HG03342 (cell line): ENCODE results near the gene HNRNPD.
A peak's percentile ranks its signal among the peaks of the same experiment; 100 is the strongest.
"Not testable (repeated sequence)": the region's sequence is repeated elsewhere in the genome, so short reads cannot be mapped to it uniquely, and the experiment has no call there.

Experiments
- ATAC-seq: cut with Tn5 transposase; IDR thresholded peaks from one replicate; pipeline ENCODE4 v1.9.1; 2021; ENCODE audit warnings: mild to moderate bottlenecking, moderate library complexity; ENCODE audit not compliant: unreplicated experiment

Gene HNRNPD

DNA sequence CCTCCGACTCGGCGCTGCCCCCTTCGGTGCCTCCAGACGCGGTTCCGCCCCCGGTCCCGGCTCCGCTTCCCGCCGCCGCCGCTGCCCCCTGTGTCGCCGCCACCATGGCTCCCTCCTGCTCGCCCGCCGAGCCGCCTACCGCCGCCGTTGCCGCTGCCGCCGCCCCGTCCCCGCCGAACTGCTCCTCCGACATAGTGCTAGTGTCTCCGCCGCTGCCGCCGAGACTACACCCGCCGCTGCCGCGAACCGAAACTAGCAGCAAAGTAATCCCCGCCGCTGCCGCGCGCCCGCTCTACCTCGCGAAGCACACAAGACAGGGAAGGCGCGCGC, 340 bp downstream of the HNRNPD start:
- peak; percentile 24 for ATAC-seq

DNA sequence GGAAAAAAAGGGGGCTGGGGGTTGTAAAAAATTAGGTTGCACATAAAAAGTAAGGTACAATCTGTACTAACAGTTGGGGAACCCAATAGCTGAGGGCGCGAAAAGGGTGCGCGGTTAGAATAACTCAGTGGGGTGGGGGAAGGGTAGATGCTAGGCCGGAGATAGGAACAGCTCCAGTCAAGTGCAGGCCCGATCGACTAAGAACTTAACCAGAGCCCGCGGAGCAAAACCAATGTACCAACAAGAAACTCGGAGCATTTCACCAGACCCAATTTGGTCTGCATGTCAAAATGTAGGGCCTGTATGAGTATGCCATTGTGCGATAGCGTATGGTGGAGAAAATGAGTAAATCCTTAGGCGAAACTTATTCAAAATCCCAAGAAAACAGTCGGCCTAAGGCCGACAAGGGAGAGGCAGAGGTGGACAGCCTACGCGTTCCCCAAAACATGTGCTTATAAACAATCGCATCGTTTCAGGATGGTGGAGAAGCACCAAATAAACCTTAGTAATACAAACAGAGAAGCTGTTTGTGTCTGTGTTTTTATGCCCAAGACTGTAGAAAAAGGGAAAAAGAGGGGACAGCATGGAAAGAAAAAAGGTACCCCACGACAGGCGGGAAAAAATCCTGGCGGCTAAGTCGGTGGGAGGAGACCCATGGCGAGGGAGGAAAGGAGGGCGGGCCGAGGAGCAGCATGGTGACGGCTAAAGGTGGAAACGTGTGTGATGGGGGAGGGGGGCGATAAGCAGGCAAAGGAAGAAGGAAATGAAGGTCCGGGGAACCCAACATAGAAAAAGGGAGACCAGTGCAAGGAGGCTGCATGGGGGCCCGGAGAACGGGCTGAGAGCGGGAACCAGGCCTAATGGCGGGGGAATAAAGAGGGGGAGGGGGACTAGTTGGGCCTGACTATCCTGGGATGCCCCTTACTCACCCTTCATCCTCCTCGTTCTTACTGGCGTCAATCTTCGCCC, 990 bp downstream of the HNRNPD start:
- peak; percentile 20 for ATAC-seq

DNA sequence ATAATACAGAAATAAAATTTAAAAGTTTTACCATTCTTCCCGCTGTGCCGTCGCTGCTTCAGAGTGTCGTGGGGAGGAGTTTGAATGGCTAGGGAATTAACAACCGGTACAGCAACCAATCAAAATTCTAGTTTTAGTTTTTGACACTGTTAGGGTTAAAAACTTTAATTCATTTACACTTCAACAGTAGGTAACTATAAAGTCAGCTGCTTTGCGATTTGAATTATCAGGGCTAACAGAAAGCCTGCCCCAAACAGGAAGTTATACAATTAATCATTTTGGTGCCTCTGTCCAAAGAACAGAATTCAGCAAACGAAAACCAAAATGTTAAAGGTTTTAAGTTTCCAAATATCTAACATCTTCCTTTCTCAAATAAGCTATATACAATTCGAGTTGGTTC, 2.3 kb downstream of the HNRNPD start:
- no peak for ATAC-seq

DNA sequence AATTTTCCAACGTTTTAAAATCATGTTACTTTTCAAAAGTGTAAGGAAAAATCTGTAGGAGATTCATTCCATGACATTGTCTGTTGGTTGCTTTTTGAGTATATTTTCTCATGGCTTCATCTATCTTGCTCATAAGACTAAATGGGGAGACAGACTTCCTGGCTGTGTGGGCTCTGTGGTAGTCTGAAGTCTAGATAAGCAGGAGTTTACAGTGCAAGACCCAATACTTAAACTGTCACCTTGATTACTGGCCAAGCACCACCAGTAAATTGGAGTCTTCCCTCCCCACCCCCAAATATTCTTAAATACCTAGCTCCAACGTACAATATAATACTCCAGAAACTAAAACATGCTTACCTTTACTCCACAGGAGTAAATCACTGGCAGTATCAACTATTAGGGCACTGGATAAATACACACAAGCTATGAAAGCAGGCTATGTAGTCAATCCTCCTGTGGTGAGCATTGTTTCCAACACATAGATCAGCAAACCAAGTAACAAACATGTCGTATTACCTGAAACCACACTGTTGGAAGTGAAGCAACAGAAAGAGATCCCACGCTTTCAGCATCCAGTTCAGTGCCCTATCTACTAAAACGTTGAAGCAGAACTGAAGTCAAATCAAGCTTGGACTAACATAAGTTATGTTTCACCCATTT, 6.2 kb downstream of the HNRNPD start:
- ATAC-seq, result no peak

DNA sequence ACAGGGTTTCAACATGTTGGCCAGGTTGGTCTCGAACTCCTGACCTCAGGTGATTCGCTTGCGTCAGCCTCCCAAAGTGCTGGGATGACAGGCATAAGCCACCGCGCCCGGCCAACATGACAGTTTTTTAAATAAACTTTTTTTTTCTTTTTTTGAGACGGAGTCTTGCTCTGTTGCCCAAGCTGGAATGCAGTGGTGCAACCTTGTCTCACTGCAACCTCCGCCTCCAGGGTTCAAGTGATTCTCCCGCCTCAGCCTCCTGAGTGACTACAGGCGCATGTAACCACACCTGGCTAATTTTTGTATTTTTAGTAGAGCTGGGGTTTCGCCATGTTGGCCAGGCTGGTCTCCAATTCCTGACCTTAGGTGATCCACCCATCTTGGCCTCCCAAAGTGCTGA, 7.4 kb downstream of the HNRNPD start:
- not testable (repeated sequence) for ATAC-seq

DNA sequence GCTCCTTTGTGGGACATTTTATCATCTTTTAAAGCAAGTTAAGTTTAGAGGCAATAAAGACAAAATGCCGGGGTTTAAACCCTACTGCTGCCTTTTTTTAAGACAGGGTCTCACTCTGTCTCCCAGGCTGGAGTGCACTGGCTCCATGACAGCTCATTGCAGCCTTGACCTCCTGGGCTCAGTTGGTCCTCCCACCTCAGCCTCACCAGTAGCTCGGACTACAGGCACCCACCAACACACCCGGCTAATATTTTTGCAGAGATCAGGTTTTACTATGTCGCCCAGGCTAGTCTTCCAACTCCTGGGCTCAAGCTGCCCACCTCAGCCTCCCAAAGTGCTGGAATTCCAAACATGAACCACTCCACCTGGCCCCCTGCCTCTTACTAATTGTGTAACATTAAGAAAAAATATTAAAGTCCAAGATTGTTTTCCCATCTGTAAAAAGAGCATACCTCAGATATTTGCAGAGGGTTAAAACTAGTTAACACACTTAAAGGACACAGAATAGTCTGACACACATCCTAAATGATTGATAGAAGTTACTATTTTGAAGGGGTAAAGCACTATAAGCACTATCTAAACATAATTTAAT, 9.8 kb downstream of the HNRNPD start:
- no peak for ATAC-seq

DNA sequence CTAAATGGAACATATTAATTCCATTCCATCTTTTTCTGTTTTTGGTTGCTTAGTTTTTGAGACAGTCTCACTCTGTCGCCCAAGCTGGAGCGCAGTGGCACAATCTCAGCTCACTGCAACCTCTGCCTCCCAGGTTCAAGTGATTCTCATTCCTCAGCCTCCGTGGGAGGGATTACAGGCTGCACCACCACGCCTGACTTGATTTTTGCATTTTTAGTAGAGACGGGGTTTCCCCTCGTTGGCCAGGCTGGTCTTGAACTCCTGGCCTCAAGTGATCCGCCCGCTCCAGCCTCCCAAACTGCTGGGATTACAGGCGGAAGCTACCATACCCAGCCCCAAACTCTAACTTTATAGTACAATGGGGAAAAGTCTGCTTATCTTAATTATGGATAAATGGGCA, 11.2 kb downstream of the HNRNPD start:
- ATAC-seq, result no peak

DNA sequence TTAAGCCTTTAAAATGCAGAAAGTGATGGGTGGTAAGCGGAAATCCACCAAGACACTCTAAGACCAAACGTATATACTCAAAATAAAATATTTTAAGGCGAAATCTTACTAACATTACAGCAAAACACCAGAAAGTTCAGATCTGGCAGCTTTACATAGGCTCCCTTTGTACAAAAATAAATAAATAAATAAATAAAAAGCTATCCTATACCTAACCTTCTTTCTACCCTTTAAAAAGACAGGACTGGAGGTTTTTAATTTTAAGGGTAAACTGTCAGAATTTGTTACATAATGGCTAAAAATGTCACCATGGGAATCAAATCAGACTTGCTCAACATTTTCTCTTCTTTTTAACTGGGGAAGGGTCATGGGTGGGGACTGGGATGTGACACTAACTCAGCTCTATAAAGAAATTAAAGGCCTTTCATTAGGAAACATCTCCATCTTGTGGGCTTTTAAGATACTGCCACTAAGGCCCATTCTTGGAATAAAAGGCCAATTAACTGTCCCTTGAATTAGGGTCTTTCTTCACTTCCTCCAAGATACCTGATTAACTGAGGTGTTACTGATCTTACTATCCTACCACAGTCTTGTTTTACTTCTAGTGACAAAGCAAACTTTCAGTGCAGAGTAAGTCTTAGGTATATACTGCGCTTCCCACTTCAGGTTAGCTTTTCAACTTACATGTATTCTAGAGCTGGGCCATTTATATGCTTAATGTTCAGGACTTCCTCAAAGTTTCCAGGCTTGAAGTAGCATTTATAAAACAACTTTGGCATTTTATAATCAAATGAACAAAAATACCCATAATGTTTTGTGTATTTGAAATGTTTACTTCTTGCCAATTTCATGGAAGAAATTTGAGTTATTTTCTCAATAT, 13.3 kb downstream of the HNRNPD start:
- ATAC-seq, result peak; percentile 65

DNA sequence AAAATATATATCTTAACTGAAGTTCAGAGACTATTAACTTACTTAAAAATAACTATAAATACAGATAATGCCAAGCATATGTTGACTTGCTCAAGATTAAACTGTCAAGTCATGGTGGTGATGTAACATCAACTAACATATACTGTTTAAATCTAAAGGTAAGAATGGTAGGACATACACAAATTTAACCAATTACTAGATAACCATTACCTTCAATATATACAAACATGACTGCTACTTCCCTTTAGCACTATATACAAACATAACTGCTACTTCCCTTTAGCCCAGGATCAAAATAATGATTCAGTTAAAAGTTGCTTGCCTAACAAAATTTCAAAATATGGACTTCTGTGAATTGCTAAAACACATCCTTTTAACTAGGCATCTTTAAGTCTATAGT, 14.9 kb downstream of the HNRNPD start:
- ATAC-seq, result no peak

DNA sequence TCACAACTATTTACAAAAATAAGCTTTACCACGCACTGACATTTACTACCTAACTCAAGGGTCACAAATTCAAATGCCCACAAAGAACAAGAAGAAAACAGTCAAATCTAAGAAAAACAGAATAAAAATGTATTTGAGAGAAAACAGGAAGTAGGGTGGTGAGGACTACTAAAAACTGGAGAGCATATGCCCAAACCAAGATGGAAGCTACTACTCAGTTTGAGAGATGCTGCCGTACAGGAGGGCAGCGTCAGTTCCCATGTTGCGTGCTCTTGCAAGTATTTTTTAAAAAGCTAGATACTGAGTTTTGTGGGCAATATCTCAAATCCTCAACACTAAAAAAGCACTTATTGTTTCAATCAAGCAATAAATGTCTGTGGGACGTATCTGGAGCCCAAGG, 16.2 kb downstream of the HNRNPD start:
- ATAC-seq, result no peak

DNA sequence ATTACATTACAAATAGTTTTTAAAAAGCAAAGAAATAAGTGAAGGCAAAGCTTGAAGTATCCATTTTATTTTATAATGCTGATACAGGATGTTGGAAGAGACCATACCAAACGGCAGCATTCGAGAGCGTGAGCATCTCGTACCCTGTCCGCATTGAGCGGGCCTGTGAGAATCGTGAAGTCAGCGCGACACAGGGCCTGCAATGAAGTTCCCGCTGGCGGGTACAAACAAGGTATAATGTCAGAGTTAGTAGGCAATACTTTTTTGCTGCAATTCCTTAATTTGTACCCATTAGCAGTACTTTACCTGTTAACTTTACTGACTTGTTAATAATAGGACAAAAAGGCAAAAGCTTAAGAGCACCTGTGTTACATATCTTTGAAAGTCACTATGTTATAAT, 19.0 kb downstream of the HNRNPD start:
- no peak for ATAC-seq

DNA sequence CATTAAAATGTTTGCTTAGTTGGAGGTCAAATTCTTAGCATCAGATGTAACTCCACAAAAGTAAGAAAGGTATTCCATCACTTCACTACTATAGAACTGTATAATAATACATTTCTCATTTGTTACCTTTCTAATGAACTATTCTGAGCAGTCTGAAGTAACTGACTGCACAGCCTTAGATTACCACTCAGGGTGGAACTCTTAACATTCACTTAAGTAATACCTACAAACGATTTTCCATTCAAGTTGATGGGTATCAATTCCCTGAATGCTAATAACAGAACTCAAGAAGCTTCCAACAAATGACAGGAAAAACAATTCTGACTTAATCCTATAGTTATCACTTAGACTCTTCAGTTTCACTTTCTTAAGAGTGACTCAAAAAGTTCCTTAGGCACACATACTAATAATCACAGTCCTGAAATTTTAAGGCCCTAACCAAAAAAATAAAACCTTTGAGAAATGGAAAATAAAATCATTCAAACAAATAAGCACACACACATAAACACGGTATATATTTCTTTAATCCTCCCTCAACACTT, 20.9 kb downstream of the HNRNPD start:
- ATAC-seq, result peak; percentile 63

DNA sequence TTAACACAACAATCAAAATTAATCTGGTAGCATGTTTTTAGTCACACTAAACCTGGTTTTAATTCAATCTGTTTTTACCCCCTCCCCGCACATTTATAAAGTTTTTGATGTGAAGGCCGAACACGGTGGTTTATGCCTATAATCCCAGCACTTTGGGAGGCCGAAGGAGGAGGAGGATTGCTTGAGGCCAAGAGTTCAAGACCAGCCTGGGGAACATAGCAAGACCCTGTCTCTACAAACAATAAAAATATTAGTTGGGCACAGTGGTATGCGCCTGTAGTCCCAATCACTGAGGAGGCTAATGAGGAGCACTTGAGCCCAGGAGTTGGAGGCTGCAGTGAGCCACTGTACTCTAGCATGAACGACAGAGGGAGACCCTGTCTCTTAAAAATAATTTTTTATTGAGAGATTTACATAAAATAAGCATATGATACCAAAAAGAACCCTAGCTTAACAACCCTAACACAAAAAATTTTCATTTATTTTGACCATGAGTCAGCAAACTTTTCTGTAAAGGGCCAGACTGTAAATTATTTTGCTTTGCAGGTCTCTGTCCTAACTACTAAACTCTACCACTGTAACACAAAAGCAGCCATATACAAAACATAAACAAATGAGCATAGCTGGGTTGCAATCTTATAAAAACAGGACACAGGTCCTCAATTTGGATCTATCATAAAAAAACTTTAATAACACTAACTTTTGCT, 21.5 kb downstream of the HNRNPD start:
- ATAC-seq, result peak; percentile 12

DNA sequence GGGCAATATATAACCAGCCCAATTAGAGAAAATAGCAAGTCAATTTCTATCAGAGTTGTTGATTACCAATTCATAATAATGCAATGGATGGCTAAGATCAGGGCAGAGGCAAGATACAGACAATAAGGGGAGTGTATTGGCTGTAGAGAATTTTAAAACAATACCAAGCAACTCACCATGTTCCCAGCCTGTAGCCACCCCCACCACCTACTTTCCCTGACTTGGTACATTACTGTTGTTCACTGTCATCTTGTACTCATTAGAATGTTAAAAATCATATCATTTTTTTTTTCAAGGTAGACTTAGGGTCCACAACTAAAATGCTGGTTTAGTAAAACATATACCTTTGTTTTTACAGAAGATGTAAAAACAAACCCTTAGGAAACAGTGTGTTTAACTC, 27.7 kb downstream of the HNRNPD start:
- ATAC-seq, result no peak

DNA sequence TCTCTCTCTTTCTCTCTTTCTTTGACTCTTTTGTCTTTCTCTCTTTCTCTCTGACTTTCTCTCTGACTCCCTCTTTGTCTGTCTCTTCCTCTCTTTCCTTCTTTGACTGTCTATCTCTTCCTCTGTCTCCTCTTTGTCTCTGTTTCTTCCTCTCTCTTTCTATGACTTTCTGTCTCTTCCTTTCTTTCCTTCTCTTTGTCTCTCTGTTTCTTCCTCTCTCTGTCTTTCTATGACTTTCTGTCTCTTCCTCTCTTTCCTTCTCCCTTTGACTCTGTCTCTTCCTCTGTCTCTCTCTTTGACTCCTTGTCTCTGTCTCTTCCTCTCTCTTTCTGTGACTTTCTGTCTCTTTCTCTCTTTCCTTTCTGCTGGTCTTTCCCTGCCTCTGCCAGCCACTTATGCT, 38.7 kb downstream of the HNRNPD start:
- no peak for ATAC-seq

DNA sequence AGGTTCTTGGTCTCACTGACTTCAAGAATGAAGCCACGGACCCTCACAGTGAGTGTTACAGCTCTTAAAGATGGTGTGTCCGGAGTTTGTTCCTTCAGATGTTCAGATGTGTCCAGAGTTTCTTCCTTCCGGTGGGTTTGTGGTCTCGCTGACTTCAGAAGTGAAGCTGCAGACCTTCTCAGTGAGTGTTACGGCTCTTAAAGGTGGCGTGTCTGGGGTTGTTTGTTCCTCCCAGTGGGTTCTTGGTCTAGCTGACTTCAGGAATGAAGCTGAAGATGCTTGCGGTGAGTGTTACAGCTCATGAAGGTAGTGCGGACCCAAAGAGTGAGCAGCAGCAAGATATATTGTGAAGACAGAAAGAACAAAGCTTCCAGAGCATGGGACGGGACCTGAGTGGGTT, 40.1 kb downstream of the HNRNPD start:
- ATAC-seq, result not testable (repeated sequence)

DNA sequence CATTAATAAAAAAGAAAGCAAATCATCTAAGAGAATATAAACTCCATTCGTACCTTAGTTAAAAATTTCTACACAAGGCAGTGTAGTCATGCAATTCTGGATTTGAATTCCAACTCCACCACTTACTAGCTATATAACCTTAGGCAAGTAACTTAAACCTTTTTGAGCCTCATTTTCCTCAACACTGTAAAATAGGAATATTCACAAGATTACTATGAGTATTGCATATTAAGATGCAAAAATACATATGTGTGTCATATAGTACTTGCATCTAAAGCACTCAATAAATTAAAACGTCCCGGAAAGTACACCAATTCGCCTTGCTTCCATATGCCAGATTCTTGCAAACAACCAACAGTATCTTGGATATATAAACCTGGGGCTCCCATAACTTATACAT, 42.0 kb downstream of the HNRNPD start:
- no peak for ATAC-seq

DNA sequence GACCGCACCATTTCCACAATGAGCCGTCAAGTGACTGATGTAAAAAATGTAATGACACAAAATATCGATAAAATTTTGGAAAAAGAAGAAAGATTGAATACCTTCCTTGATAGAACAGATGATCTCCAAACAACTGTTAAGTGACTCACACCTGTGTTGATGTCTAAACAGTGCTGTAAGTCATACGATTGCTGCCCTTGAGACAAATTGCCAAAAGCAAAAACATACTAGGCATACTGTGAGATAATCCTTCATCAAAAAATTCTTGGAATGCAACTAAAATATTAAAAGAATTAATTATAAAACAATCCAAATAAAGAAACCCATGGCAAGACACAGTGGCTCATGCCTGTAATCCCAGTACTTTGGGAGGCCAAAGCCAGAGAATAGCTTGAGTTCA, 53.4 kb downstream of the HNRNPD start:
- no peak for ATAC-seq

DNA sequence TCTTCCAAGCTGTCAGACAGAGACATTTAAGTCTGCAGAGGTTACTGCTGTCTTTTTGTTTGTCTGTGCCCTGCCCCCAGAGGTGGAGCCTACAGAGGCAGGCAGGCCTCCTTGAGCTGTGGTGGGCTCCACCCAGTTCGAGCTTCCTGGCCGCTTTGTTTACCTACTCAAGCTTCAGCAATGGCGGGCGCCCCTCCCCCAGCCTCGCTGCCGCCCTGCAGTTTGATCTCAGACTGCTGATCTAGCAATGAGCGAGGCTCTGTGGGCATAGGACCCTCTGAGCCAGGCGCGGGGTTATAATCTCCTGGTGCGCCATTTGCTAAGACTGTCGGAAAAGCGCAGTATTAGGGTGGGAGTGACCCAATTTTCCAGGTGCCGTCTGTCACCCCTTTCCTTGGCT, 70.7 kb downstream of the HNRNPD start:
- not testable (repeated sequence) for ATAC-seq
